GM19372 (cell line): ENCODE data around the gene C16orf46.

ENCODE experiments used
- ATAC-seq: cut with Tn5 transposase; IDR thresholded peaks from one replicate; pipeline ENCODE4 v1.9.1; 2021; ENCODE audit warnings: mild to moderate bottlenecking, low read depth, moderate library complexity; ENCODE audit not compliant: unreplicated experiment

C16orf46 gene

DNA sequence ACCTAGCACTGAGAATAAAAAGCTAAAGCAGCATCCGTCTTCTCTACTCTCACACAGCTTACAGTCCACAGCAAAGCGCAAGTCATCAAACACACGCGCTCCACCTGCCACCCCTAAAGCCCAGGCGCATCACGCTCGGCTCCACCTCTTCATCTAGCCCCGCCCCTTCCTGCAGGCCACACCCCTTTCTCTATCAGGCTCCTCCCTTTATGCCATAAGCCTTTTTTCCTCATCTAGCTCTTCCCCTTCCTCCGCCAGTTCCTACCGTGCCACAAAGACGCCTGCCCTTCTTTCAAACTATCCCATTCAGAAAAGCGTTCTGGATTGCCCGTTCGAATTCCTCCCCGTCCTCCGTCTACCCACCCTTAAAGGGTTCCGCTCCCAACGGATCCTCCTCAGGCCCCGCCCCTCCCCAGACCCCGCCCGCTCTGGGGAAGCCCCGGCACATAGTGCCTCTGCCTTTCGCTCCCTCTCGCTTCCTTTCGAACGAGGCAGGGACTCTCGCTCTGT is 417 bp downstream of the C16orf46 start:
- ATAC-seq = peak; percentile 74

GRCh38 chr16:81073560-81074330 is 3.3 kb downstream of the C16orf46 start:
- no peak for ATAC-seq

- ATAC-seq = no peak
Observed at GRCh38 chr16:81071805-81072204, 5.2 kb downstream of the C16orf46 start.

GRCh38 chr16:81070979-81071378 is 6.1 kb downstream of the C16orf46 start:
- ATAC-seq = no peak

DNA sequence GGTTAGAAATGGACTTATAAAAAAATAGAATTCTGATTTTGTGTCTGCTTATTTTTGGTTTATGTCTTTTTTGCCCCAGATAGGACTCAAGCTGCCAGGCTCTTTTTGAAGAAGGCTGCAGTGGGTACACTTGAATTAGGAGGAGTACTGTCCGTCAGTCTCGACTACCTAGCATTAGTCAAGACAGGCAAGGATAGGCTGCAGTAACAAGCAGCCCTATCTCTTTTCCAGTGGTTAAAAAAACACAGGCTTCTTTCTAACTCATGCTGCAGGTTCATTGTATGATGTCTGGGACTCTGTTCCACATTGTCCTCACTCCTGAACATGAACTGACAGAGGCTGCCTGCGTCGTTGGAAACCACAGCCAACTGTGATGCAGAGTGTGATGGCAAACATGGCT is 8.0 kb downstream of the C16orf46 start:
- no peak for ATAC-seq

GRCh38 chr16:81067166-81067565 is 9.9 kb downstream of the C16orf46 start:
- no peak for ATAC-seq

DNA sequence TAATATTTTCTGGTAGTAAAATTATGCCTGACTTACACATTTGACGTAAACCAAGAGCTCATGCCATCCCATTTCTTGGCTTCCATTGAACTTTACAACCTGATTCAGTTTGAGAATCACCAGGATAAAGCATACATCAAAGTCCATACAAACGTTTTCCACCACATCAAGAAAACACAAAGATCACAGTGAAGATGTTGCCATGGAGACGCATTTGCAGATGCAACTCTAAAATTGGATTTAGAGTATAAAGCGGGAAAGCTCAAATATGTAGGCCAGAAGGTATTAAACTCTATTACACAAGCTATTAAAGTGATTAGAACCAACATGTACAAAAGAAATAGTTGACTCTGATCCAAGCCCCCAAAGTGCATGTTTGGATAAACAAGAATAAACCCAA is 10.4 kb downstream of the C16orf46 start:
- no peak for ATAC-seq

DNA sequence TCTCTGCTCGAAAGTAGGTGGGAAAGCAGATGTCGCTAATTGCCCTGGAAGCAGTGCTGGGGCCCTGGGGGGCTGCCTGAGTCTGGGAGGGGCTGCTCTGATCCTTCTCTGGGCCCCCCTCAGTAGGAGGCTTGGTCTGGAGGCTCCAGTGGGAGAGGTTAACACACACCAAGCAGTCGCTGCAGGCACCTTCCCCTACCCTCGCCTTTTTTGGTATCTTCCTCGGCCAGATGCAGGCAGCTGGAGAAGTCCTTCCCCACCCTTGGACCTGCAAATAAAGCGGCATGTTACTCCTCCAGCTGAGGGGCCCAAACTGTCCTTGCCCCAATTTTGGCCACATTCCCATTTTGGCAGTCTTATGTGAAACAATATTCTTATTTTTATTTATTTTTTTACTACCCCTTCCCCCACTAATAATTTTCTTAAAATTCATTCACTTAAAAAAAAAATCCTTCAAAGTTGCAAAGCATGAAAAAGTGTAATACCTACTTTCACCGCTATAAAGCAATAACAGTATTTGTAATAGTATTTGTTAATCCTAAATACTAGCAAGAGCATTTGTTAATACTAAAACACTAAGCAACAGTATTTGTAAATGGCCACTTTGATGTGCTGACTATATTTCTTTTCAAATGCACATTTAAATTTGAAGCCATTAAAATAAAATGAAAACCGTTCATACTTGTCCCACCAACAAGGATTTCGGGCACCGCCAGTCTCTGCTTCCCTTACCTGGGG is 15.0 kb downstream of the C16orf46 start:
- ATAC-seq = no peak

DNA sequence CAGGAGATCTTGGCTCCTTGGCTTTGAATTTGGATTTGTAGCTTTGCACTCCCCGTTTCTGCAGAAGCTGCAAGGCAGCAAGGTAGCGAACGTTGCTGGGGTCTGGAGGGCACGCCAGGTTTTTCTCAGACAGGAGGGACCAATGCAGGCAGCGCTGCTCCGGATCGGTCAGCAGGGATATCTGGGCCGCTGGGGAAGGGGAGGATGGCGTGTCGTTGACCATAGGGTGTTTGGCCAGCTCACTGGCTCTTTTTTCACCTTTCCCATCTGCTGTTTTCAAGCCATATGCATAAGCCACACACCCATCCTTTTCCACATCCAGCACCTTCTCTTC is 15.8 kb downstream of the C16orf46 start:
- ATAC-seq = no peak

DNA sequence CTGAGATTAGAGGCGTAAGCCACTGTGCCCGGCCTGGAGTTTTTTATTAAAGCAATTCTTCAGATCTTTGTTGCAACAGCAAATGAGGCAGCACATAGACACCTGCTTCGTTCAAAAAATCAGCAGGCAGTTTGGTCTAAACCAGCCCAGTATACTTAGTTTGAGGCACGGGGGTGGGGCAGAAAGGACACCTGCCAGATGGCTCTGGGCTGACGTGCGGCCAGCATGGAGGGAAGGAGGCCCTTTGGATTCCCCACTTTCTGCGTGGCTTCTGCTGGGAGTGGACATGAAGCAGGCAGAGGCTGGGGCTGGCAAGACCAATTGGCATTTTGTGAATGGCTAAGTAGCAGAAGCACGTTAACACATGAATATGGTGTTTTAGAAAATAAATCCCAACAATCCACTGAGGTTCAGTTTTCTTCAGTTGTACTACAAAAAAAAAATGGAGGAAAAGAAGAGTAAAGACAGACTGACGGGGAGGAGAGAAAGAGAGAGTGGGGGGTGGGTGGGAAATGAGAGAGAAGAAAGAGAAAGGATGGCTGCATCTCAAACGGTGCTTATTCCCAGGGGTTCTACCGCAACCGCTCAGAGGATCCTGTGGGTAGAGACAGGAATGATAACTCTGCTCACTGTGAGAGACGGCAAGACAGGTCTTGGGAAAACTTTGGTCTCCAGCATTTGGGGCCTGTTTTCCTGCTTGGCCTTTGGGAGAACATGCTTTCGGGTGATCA is 16.3 kb downstream of the C16orf46 start:
- ATAC-seq = no peak

GRCh38 chr16:81053761-81054160 is 23.3 kb downstream of the C16orf46 start:
- no peak for ATAC-seq

DNA sequence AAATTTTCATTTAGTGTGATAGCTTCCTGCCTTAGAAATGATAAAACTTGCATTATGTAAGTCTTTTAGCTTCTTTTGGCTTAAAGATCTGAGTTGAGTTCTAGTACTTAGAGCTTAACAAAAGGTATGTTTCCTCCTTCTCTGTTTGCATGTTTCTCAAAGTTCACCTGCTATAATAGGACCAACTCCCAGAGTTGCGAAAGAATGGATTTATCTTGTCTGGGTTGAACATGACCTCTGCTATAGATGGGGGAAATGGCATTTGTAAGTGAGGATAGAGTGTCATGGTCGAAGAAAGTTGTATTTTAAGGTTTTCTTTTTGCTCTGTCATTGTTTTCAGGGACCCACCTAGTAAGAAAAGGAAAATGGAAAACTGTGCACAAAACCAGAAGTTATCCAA is 34.2 kb downstream of the C16orf46 start:
- no peak for ATAC-seq

- ATAC-seq = no peak
Observed at GRCh38 chr16:81041696-81042095, 35.3 kb downstream of the C16orf46 start.

- ATAC-seq = no peak
Observed at GRCh38 chr16:81040842-81041241, 36.2 kb downstream of the C16orf46 start.

DNA sequence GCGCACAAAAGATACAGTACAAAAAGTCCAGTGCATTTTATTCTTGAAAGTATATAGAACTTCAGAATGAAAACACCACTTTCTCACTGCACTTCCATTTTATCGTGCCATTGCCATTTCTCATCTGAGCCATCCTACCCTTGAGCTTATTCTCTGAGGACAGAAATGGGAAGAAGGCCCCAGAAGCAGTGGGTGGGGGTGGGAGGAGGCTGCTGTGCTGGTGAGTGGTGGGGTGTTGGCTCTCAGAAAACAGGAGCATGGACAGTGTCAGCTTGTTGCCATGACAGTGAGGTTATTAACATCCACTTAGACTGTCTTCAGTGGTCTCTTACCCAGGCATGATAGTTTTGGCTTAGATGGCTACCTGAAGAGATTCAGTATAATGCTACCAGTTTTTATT is 36.9 kb downstream of the C16orf46 start:
- no peak for ATAC-seq

GRCh38 chr16:81036751-81037350 is 40.2 kb downstream of the C16orf46 start:
- no peak for ATAC-seq

DNA sequence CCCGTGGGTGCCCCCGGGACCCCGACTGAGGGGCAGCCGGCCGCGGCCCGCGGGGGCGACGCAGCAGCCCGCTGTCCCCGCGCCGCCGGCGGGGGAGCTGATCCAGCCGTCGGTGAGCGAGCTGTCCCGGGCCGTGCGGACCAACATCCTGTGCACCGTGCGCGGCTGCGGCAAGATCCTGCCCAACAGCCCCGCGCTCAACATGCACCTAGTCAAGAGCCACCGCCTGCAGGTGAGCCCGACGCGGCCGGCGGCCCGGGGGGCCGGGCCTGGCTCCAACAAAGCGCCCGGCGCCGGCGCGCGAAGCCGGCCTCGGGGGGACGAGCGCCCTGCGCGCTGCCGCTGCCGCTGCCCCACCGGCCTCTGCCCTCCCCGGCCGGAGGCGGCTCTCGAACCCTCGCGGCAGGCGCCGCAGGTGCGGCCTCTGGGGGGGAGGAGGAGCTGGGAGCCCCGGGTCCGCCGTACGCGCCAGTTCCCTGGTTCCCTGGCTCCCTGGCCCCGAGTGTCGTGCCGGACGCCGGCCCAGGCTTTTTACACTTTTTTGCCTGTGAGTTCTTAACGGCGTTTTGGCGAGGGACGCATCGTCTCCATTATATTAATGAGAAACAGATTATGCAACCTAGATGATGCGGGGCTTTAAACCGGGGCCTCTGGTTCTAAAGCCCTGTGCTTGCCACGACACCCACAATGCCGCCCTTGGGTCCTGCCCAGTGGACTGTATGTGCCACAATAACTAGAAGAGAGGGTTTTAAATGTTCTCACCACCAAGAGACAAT is 40.9 kb downstream of the C16orf46 start:
- ATAC-seq = peak; percentile 49

DNA sequence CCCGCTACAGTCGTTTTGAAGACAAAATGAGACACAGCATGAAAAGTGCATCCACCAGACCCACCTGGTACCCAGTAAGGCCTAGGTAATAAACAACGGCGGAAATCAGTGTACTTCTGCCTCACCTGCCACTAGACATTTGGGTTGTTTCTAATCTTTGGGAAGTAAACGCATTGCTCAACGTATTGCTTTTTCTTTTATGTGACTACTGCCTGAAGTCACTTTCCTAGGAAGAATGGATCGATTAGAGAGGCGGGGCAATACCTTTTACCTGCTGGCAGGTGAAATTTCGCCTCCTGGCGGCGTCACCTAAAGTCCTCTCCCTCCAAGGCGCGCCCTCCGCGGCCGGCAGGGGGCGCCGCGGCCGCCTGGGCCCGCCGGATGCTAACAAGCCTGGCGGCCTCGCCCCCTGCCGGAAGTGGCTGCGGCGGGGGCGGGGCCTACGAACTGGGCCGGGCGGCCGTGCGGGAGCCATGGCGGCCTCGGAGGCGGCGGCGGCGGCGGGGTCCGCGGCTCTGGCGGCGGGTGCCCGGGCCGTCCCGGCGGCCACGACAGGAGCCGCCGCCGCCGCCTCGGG is 41.6 kb downstream of the C16orf46 start, which contains the start of gene ATMIN:
ATMIN (plus strand) TSS at position 445 of the 577 bp plus-strand sequence; CDS start at position 474, 29 bp downstream.
- peak; percentile 91 for ATAC-seq

DNA sequence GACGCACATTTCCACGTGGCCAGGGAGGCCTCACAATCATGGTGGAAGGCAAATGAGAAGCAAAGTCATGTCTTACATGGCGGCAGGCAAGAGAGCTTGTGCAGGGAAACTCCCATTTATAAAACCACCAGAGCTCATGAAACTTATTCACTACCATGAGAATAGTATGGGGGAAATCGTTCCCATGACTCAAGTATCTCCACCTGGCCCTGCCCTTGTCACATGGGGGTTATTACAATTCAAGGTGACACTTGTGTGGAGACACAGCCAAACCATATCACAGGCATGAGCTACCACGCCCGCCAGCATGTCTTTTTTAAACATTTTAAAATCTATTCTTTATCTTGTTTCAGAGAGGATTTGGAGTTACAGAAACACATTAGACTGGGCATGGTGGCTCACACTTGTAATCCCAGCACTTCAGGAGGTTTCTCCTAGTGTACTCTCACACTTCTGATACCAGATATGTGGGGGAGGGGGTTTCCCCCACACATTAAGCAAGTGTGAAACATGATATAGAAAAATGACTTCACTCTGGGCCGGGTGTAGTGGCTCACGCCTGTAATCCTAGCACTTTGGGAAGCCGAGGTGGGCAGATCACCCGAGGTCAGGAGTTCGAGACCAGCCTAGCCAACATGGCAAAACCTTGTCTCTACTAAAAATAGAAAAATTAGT is 47.0 kb downstream of the C16orf46 start:
- no peak for ATAC-seq
